ENCODE data around the gene RGS9.

DNA sequence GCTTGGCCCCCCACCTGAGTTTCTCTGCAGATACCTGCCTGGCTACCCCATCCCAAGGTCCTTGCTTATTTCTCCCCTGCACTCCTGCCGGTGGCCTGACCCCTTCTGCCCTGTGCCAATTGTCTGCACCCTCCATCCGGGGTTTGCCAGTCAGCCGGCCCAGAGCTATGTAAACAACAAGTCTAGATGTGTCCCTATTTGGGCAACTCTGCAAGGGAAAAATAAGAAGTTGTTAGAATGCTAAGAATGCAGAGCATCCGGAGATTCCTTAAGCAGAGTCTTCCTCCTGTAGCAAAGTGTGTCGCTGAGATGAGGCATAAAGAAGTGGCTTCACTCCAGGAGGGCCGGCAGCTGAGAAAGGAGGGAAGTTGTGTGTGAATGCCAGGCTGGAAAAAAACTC is 46.6 kb downstream of the RGS9 start:
- TF ChIP-seq, protein P1, sequence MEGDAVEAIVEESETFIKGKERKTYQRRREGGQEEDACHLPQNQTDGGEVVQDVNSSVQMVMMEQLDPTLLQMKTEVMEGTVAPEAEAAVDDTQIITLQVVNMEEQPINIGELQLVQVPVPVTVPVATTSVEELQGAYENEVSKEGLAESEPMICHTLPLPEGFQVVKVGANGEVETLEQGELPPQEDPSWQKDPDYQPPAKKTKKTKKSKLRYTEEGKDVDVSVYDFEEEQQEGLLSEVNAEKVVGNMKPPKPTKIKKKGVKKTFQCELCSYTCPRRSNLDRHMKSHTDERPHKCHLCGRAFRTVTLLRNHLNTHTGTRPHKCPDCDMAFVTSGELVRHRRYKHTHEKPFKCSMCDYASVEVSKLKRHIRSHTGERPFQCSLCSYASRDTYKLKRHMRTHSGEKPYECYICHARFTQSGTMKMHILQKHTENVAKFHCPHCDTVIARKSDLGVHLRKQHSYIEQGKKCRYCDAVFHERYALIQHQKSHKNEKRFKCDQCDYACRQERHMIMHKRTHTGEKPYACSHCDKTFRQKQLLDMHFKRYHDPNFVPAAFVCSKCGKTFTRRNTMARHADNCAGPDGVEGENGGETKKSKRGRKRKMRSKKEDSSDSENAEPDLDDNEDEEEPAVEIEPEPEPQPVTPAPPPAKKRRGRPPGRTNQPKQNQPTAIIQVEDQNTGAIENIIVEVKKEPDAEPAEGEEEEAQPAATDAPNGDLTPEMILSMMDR (conservative IDR thresholded peaks at IDR 0.05; ENCODE audit: low read length): no peak
- no peak for TF ChIP-seq EZH2phosphoT487 (IDR thresholded peaks at IDR 0.05; ENCODE audit: borderline replicate concordance, low read depth, low read length)

All from OCI-LY7 (cell line).